Ramos (cell line): ENCODE results near the gene MMEL1.

Source experiments
- in situ Hi-C: fragments of 300-500 bp; cut with MboI; formaldehyde crosslinking; loops from one replicate; pipeline ENCODE4 v1.14.3; 2022; ENCODE audit warnings: low sequenced_read_pairs; ENCODE audit not compliant: unreplicated experiment

MMEL1 gene

GRCh38 chr1:2606881-2607621, 25.8 kb downstream of the MMEL1 start:
- in situ Hi-C loops = no loop called here

DNA sequence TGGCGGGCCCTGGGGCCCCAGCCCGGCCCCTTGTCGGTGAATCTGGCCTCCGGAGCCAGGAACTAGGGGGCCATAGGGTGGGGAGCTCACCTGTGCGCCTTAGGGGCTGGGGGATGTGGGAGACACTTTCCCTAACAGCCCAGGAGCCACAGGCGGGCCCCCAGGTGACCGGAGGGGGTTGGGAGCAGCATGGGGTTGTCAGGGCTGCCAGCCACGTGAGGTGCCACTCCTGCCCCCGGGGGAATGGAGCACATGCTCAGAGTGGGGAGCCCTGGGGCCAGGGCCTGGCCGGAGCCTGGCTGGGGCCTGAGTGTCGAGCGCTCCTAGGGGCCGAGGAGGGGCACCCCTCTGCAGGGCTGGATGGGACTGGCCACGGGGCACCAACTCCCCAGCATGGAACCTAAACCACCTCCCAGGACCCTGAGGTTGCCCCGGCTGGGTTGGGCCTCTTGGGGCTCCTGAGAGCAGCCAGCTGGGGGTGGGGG, 26.4 kb downstream of the MMEL1 start:
- in situ Hi-C loops = no loop called here

DNA sequence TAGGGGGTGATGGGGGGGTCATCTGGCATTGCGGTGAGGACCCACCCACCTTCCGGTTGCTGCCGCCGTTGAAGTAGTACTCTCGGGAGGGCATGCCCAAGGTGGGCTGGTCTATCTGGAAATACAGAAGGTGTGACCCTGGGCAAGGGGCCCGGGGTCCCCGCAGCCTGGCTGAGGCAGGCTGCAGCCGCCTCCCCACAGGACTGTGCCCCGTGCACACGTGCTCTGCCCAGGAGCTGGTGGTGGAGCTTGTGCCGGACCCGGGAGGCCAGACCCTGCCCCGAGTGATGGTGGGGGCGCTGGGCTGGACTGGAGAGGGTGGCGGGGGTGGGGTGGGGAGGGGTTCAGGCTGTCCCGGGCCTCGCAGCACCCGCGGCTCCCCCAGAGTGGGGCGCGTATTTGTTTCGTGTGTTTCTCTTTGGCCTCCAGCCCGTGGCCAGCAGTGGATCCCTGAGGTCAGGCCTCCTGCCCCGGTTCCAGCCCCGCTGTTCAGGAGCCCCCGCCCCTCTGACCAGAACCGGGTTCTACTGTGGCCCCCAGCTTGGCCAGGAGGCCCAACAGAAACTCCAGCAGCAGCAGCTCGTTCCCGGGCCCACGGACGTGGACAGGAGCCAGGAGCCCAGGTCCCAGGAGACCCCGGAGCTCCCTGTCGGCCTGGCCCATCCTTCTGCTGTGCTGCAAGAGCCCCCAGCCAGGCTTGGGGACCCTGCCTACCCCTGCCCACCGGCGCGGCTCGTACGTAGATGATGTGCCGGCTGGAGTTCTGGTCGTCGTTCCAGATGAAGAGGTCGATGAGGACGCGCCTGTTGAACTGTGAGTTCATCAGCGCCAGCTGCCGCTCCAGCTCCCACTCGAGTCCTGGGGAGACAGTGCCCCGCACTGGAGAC, 27.1 kb downstream of the MMEL1 start:
- in situ Hi-C loops = no loop called here

GRCh38 chr1:2604844-2605508, 27.8 kb downstream of the MMEL1 start:
- in situ Hi-C loops = no loop called here

DNA sequence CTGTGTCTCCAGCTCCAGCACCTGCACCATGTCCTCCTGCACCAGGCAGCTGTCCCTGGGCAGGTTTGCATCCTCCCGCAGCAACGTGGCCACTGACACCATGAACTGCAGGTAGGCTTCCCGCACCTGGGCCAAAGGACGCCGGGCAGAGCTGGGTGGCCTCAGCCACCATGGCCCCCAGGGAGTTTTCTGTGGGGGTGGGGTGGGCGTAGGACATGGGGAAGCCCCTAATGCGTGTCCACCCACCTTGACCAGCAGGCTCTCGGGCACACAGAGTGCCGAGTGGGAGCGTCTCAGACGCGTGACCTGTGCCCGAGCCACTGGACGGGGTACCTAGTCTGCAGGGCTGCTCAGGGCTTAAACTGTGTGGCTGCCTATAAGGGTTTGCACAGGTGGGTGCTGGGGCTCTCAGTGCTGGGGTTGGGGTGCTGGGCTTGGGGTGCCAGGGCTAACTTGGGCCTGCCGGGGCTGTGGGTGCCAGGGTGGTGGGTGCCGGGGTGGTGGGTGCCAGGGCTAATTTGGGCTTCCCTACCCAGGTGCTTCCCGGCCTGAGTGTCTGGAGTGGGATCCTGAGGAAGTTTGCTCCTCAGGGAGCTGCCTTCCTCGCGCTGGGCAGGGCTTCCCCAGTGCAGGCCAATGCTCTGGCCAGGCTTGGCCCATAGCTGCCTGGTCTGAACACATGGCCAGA, 28.5 kb downstream of the MMEL1 start:
- in situ Hi-C loops = no loop called here

DNA sequence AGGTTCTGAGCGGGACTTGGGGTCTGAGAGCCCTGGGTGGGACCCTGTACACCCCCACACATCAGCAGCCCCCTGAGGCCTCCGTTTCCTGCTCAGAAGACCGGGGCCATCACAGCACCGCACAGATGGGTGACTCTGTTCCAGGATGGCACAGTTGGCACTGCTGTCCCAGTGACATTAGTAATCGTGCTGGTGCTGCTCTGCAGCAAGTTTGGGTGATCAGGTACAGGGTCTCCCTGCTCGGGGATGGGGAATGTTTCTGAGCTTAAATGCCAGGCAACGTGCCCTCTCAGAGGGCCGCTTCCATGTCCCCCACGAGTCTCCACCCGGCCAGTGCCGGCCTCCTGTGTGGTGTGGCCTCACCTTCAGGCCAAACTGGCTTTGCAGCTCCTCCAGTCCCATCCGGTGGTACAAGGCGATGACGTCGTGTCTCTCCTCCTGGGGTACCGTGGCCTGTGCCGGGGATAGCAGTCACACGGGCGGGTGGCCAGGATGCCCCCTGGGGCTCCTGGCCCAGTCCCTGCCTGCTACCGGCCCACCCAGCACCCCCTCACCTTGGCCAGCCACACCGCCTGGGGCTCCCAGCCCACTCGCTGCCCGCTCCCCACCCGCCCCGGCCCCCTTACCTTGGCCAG, 29.2 kb downstream of the MMEL1 start:
- in situ Hi-C loops = no loop called here

DNA sequence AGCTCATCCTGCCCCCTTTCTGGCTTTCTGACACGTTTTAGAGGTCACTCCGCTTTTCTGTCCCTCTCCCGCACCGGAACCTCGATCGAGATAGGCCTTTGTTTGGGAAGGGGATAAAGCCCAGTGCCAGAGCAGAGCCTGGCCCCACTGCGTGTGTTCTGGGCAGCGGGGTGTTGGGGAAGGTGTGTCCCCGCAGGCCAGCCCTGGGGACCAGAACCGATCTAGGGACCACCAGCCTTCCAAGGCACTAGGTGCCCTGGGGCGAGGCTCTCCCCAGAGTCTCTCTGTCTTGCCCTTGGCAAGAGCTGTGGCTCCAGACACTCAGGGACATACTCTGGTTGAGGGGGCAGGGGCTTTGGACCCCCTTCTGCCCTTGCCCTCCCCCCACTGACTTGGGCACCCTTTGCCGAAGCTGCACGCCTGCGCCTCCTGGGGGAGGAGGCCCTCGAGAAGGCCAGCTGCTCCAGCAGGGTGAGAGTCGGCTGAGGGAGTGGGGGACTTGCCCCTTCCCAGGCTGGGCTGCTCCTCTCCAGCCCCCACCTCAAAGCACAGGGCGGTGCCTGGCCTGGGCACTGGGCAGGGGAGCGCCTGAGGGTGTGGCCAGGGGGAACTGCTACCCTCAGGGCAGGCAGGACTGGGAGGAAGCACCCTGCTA, 29.8 kb downstream of the MMEL1 start:
- in situ Hi-C loops = no loop called here

GRCh38 chr1:2602311-2602835, 30.4 kb downstream of the MMEL1 start:
- in situ Hi-C loops = no loop called here

DNA sequence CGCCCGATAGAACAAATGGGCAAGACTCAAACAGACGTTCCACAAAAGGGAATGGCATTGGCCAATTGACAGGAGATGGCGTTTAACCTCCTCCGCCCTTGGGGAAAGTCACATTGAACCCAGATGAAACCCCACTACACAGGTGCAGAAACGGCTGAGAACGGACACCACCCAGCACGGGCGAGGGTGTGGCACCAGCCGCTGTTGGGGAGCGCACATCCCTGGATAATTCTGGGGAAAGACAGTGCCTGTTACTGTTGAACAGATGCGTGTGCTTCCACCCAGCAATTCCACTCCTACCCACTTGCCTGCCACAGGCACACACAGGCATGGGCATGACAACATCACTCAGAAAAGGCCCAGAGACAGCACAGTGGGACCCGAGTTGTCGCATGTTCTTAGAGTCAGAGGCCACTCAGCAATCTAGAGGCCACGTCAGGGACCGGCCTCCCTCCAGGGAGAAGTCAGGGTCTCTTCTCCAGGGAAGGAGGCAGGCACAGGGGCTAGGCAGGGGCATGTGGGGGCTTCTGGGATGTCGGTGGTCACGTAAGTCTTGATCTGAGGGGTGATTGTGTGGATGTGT, 31.0 kb downstream of the MMEL1 start:
- in situ Hi-C loops = no loop called here

- in situ Hi-C loops = no loop called here
Observed at GRCh38 chr1:2598329-2598931, 34.4 kb downstream of the MMEL1 start.

DNA sequence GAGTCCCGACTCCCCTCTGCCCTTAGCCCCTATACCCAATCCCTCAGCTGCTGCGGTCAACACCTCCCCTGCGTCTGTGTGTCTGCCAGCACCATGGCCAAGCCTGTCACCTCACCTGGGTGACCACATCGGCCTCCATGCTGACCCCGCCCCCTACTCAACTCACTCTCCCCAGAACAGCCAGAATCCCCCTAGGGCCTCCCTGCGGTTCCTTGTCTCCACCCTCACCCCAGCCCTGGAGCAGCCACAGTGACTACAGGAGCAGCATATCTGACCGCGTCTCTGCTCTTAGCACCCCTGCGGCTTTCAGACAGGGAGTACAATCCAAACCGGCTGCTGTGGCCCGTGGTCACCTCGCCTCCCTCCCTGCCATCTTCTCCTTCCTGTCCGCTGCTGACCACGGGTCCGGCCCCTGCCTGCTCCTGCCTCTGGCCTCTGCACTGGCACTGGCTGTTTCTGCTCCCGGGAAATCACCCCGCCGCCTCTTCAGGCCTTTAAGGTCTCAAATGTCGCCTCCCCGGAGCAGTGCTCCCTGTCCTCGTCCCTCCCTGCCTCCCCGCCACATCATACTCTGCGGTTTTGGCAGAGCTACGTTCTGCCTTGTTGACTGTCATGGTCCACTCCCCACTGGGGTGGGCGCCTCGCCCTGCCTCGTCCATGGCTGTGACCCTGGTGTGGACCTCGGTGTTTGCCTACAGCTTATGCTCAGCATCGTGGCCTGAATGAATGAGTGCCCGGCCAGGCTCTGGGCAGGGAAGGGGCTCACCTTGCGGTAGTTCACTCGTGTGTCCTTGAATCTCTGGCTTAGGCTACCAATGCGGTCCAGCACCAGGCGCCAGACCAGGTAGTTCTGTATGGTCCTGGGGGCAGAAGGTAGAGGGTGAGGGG, 35.1 kb downstream of the MMEL1 start:
- in situ Hi-C loops = no loop called here

- in situ Hi-C loops = no loop called here
Observed at GRCh38 chr1:2596530-2597333, 36.1 kb downstream of the MMEL1 start.

DNA sequence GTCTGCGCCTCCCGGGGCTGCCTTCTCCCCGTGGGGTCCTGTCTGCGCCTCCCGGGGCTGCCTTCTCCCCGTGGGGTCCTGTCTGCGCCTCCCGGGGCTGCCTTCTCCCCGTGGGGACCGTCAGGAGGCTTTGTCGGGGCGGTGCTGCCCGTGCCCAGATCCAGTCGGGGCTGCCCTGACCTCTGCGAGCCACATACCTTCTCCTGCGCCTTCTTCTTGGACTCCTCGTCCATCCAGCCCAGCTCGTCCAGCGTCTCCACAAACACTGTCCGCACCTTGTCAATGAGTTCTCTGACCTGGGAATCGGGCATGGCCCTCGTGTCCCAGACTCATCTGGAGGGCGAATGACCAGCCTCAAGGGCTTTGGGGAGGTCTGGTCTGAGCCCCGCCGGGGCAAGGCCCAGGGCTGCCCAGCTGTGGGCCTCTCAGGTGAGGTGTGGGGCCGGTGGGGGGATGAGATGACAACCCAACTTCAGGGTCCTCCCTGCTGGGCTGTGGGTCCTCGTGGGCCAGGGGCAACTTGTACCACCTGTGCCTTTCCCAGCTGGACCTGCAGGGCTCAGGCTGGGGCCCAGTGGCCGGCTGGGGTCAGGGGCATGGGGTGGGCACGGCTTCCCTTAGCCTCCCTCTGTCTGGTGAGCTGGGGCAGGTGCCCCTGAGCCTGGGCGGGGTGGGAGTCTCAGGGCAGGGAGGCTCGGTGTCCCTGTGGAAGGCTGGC, 36.8 kb downstream of the MMEL1 start:
- in situ Hi-C loops = no loop called here

- in situ Hi-C loops = no loop called here
Observed at GRCh38 chr1:2595261-2595811, 37.5 kb downstream of the MMEL1 start.

DNA sequence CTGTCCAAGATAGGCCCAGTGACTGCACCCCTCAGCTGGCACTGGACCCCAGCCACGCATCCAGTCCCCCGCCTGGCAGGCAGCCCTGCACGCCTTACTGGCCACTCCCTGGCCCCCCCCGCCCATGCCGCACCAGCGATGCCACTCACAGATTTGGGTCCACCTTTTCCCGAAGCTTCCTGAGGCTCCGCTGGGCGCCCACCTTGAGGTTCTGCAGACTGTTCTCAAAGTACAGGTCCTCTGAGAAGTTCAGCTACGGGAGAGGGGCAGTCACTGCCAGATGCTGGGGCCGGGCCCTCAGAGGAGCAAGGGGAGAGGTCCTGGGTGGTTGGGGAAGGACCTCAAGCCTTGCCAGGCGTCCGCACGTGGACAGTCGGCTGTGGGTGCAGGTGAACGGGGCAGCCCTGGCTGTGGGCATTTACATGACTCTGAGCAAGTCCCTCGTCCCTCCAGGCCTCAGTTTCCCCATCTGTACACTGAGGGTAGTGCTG, 38.1 kb downstream of the MMEL1 start:
- in situ Hi-C loops = no loop called here
